Neural cell (in vitro differentiated cells): ENCODE measurements around the gene TULP4.

ENCODE experiments used
- CTCF ChIP-seq: fragments of 450-650 bp; IDR thresholded peaks from 2 replicates; pipeline ENCODE4 v1.5.1; 2014; ENCODE audit warnings: antibody characterized with exemption, mild to moderate bottlenecking, moderate library complexity; ENCODE audit not compliant: poor library complexity, severe bottlenecking
- EP300 ChIP-seq: fragments of 450-650 bp; conservative IDR thresholded peaks from 2 replicates; pipeline ENCODE4 v1.6.1; 2014; ENCODE audit warnings: antibody characterized with exemption, mild to moderate bottlenecking, moderate library complexity; ENCODE audit not compliant: poor library complexity, severe bottlenecking
- POLR2AphosphoS5 ChIP-seq: IDR thresholded peaks from 2 replicates; pipeline ENCODE4 v1.6.1; 2012
- TAF1 ChIP-seq: IDR thresholded peaks from 2 replicates; pipeline ENCODE4 v1.6.1; 2012; ENCODE audit warnings: low read depth

GRCh38 chr6:158431036-158431435 is 118.8 kb downstream of the TULP4 start:
- no peak for TF ChIP-seq EP300
- TF ChIP-seq CTCF: no peak
- no peak for TF ChIP-seq POLR2AphosphoS5
- no peak for TF ChIP-seq TAF1
